ENCODE results near the gene IGF2BP2.

IGF2BP2 gene

DNA sequence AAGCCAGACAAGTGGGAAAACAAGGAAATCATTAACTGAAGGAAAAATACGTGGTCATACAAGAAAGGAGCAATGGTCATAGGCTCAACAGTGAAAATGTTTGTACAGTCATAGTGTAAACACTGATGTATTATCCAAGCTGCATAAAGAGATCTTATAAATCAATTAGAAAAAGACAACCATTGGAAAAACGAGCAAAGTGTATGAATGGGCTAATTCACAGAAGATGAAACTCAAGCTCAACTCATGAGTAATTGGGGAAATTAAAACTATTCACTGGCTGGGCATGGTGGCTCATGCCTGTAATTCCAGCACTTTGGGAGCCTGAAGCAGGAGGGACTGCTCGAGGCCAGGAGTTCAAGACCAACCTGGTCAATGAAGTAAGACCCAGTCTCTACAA is 6.4 kb upstream of the IGF2BP2 start:
- no peak for TF ChIP-seq CTCF (IDR thresholded peaks at IDR 0.05; ENCODE audit: low read depth, low read length)
- no peak for TF ChIP-seq EZH2phosphoT487 (IDR thresholded peaks at IDR 0.05; ENCODE audit: low read depth)
- no peaks in the 10 kb centered on the region for H3K4me1 ChIP-seq (ENCODE audit: low read length)
- H2AFZ ChIP-seq (ENCODE audit: low read depth, low read length) = no peak overlapping the region
- peaks cover 17% of the 10 kb centered on the region; the same call in 1 of the 2 replicates for H3K27me3 ChIP-seq (ENCODE audit: low read depth, low read length)
- H4K20me1 ChIP-seq (ENCODE audit: insufficient read depth, low read length) = no peaks in the 10 kb centered on the region
- H3K9me3 ChIP-seq (ENCODE audit: insufficient read depth, low read length) = no peaks in the 10 kb centered on the region
- no peak overlapping the region for H3K27ac ChIP-seq (ENCODE audit: low read length)
- H3K79me2 ChIP-seq (ENCODE audit: low read length) = no peaks in the 10 kb centered on the region
- H3K4me3 ChIP-seq (ENCODE audit: low read length) = no peak overlapping the region
- no peaks in the 10 kb centered on the region for H3K36me3 ChIP-seq (replicated peaks; ENCODE audit: low read depth, low read length)
- H3K9ac ChIP-seq (ENCODE audit: low read length) = no peak overlapping the region
- H3K4me2 ChIP-seq (ENCODE audit: low read length) = no peak overlapping the region

DNA sequence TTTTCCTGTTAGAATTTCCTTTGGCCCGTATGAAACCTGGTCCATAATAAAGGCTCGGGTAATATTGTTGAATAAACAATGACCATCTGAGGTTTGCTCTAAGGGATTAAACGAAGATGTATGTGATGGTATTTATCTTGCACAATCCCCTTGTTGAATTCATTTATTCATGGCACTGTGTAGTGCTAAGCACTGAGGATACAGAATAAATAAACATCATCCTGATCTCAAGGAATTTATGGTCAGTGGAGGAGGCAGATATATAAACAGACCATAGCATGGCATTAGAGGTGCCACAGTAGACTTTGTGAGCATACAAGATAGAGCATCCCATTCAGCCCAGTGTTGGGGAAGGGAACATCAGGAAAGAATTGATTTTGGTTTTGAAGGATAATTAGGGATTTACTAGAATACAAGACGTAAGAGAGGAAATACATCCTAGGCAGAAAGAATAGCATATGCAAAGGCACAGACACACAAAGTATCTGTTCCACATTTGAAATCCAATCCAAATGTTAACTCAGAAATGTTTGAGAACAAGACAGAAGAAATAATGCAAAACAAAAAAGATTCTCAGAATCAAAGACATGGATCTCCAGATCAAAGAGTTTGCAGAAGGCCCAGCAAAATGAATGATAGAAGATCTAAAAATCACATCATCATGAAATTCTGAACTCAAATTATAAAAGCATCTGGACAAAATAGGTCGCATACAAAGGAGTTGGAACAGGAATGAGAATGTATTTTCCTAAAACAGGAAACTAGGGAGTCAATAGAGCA is 5.4 kb upstream of the IGF2BP2 start:
- TF ChIP-seq EZH2phosphoT487 (IDR thresholded peaks at IDR 0.05; ENCODE audit: low read depth) (no peak), CTCF (IDR thresholded peaks at IDR 0.05; ENCODE audit: low read depth, low read length) (no peak)
- Histone ChIP-seq H3K9ac (ENCODE audit: low read length) (no peak overlapping the region), H3K4me2 (ENCODE audit: low read length) (no peak overlapping the region), H4K20me1 (ENCODE audit: insufficient read depth, low read length) (no peaks in the 10 kb centered on the region), H3K27me3 (ENCODE audit: low read depth, low read length) (peaks cover 17% of the 10 kb centered on the region; the same call in 1 of the 2 replicates), H3K79me2 (ENCODE audit: low read length) (no peaks in the 10 kb centered on the region), H3K36me3 (replicated peaks; ENCODE audit: low read depth, low read length) (no peaks in the 10 kb centered on the region), H3K27ac (ENCODE audit: low read length) (no peak overlapping the region), H3K9me3 (ENCODE audit: insufficient read depth, low read length) (no peaks in the 10 kb centered on the region), H3K4me3 (ENCODE audit: low read length) (no peak overlapping the region), H2AFZ (ENCODE audit: low read depth, low read length) (no peak overlapping the region), H3K4me1 (ENCODE audit: low read length) (no peaks in the 10 kb centered on the region)

GRCh38 chr3:185828755-185829154 is 3.9 kb upstream of the IGF2BP2 start:
- H3K36me3 ChIP-seq (replicated peaks; ENCODE audit: low read depth, low read length) = no peaks in the 10 kb centered on the region
- no peaks in the 10 kb centered on the region for H3K4me1 ChIP-seq (ENCODE audit: low read length)
- no peaks in the 10 kb centered on the region for H3K9me3 ChIP-seq (ENCODE audit: insufficient read depth, low read length)
- H4K20me1 ChIP-seq (ENCODE audit: insufficient read depth, low read length) = no peaks in the 10 kb centered on the region
- no peak overlapping the region for H3K4me2 ChIP-seq (ENCODE audit: low read length)
- no peak overlapping the region for H3K4me3 ChIP-seq (ENCODE audit: low read length)
- no peak overlapping the region for H3K27ac ChIP-seq (ENCODE audit: low read length)
- no peaks in the 10 kb centered on the region for H3K79me2 ChIP-seq (ENCODE audit: low read length)
- H3K27me3 ChIP-seq (ENCODE audit: low read depth, low read length) = peaks cover 17% of the 10 kb centered on the region; the same call in 1 of the 2 replicates
- H3K9ac ChIP-seq (ENCODE audit: low read length) = no peak overlapping the region
- TF ChIP-seq CTCF (IDR thresholded peaks at IDR 0.05; ENCODE audit: low read depth, low read length) = no peak
- no peak for TF ChIP-seq EZH2phosphoT487 (IDR thresholded peaks at IDR 0.05; ENCODE audit: low read depth)
- H2AFZ ChIP-seq (ENCODE audit: low read depth, low read length) = no peak overlapping the region

GRCh38 chr3:185827595-185828344 is 2.9 kb upstream of the IGF2BP2 start:
- Histone ChIP-seq H3K4me2 (ENCODE audit: low read length) (no peak overlapping the region), H3K4me3 (ENCODE audit: low read length) (no peak overlapping the region), H3K9me3 (ENCODE audit: insufficient read depth, low read length) (no peaks in the 10 kb centered on the region), H3K79me2 (ENCODE audit: low read length) (no peaks in the 10 kb centered on the region), H3K4me1 (ENCODE audit: low read length) (no peaks in the 10 kb centered on the region), H3K36me3 (replicated peaks; ENCODE audit: low read depth, low read length) (no peaks in the 10 kb centered on the region), H4K20me1 (ENCODE audit: insufficient read depth, low read length) (no peaks in the 10 kb centered on the region), H3K9ac (ENCODE audit: low read length) (no peak overlapping the region), H2AFZ (ENCODE audit: low read depth, low read length) (no peak overlapping the region), H3K27ac (ENCODE audit: low read length) (no peak overlapping the region), H3K27me3 (ENCODE audit: low read depth, low read length) (peaks cover 21% of the 10 kb centered on the region; the same call in 1 of the 2 replicates)
- TF ChIP-seq EZH2phosphoT487 (IDR thresholded peaks at IDR 0.05; ENCODE audit: low read depth) = no peak
- no peak for TF ChIP-seq CTCF (IDR thresholded peaks at IDR 0.05; ENCODE audit: low read depth, low read length)

Measured in OCI-LY3 (cell line).